A549 (cell line): ENCODE results near the gene CCDC50. TPM values are rescaled to one million over a fixed set of nuclear protein-coding genes. Genes with fewer than 3 reads are reported as not detected.

Source experiments
- ATAC-seq, 2 experiments: fragments of 200-7000 bp in 1 of 2; fragments of >200 bp in 1 of 2; cut with Nextera tagmentation in 1 of 2; cut with Tn5 transposase in 1 of 2; 3 replicates each; pipeline versions ENCODE4 v1.8.0 to v1.9.1; 2018 to 2020; ENCODE audit warnings: mild to moderate bottlenecking in 1 of 2, moderate library complexity in 1 of 2
- CTCF ChIA-PET: fragments of 300-600 bp; sonication (Branson Sonifier 250); formaldehyde crosslinking; extraction: SDS; loops from one replicate; lab custom pipeline; 2021; ENCODE audit warnings: antibody characterized with exemption, inconsistent platforms; lab: Yijun Ruan, JAX
- POLR2A ChIA-PET: fragments of 350-600 bp; formaldehyde crosslinking; extraction: SDS; loops from one replicate; lab custom pipeline; 2021; ENCODE audit warnings: antibody characterized with exemption, inconsistent platforms; lab: Yijun Ruan, JAX
- DNase-seq, 2 experiments: peaks; one replicate each; pipeline versions ENCODE4 v3.0.0 to v3.0.0-alpha.2; 2011 to 2016; ENCODE audit warnings: low read depth in 1 of 2, low spot score in 1 of 2
- FAIRE-seq: peaks from 2 replicates; lab custom pipeline; 2011; peaks lifted over from hg19 to GRCh38; lab: Jason Lieb, UNC
- H3K27ac ChIP-seq, 2 experiments: fragments of >200 bp; sonication (Bioruptor Twin); formaldehyde crosslinking; 3 replicates each; pipeline ENCODE4 v1.5.1; 2016 to 2017
- H3K4me1 ChIP-seq: fragments of >200 bp; sonication (Bioruptor Twin); formaldehyde crosslinking; 3 replicates; pipeline ENCODE4 v1.6.1; 2016
- H3K4me2 ChIP-seq: fragments of >200 bp; sonication (Bioruptor Twin); formaldehyde crosslinking; 3 replicates; pipeline ENCODE4 v1.6.1; 2016
- H3K4me3 ChIP-seq: fragments of >200 bp; sonication (Bioruptor Twin); formaldehyde crosslinking; 3 replicates; pipeline ENCODE4 v1.5.1; 2016
- H3K9me3 ChIP-seq: fragments of >200 bp; sonication (Bioruptor Twin); formaldehyde crosslinking; 3 replicates; pipeline ENCODE4 v1.6.1; 2016
- BHLHE40 ChIP-seq: IDR thresholded peaks from 2 replicates; pipeline ENCODE4 v1.6.1; 2012; ENCODE audit warnings: low read depth, low read length, inconsistent platforms
- CBX2 ChIP-seq: fragments of 200-600 bp; sonication (generic); IDR thresholded peaks from 2 replicates; pipeline ENCODE4 v1.6.1; 2016; ENCODE audit warnings: low read depth, mild to moderate bottlenecking, borderline replicate concordance
- CEBPB ChIP-seq, 2 experiments: fragments of >200 bp in 1 of 2; sonication (Bioruptor Twin) in 1 of 2; formaldehyde crosslinking in 1 of 2; IDR thresholded peaks; 2 replicates each; pipeline ENCODE4 v1.6.1; 2012 to 2016
- CHD4 ChIP-seq: fragments of 200-600 bp; sonication (generic); IDR thresholded peaks from 2 replicates; pipeline ENCODE4 v1.6.1; 2016; ENCODE audit warnings: antibody characterized with exemption, mild to moderate bottlenecking, borderline replicate concordance
- FOSB ChIP-seq: fragments of 250-450 bp; sonication (Bioruptor Pico); IDR thresholded peaks from 2 replicates; pipeline ENCODE4 v1.5.0; 2020; ENCODE audit warnings: mild to moderate bottlenecking, moderate library complexity
- HOXB13 ChIP-seq: fragments of 250-450 bp; sonication (Bioruptor Pico); IDR thresholded peaks from 2 replicates; pipeline ENCODE4 v1.5.0; 2020; ENCODE audit warnings: low read depth, mild to moderate bottlenecking, moderate library complexity
- JUN ChIP-seq, 2 experiments: fragments of >200 bp; sonication (Bioruptor Twin); formaldehyde crosslinking; IDR thresholded peaks; 2 replicates in 1 of 2; 3 replicates in 1 of 2; pipeline ENCODE4 v1.6.1; 2016 to 2017
- JUNB ChIP-seq: fragments of >200 bp; sonication (Bioruptor Twin); formaldehyde crosslinking; IDR thresholded peaks from 2 replicates; pipeline ENCODE4 v1.6.1; 2016
- KDM1A ChIP-seq: fragments of 200-600 bp; sonication (generic); IDR thresholded peaks from 2 replicates; pipeline ENCODE4 v1.6.1; 2016; ENCODE audit warnings: low read depth, mild to moderate bottlenecking
- KDM5A ChIP-seq: fragments of 200-600 bp; sonication (generic); IDR thresholded peaks from 2 replicates; pipeline ENCODE4 v1.6.1; 2016; ENCODE audit warnings: antibody characterized with exemption, mild to moderate bottlenecking
- MAFK ChIP-seq: fragments of 450-650 bp; IDR thresholded peaks from 2 replicates; pipeline ENCODE4 v1.6.1; 2014; ENCODE audit not compliant: partially characterized antibody
- RAD21 ChIP-seq, 2 experiments: fragments of >200 bp in 1 of 2; sonication (Bioruptor Twin) in 1 of 2; formaldehyde crosslinking in 1 of 2; IDR thresholded peaks in 1 of 2; conservative IDR thresholded peaks in 1 of 2; 2 replicates in 1 of 2; 3 replicates in 1 of 2; pipeline ENCODE4 v1.6.1; 2012 to 2018; ENCODE audit warnings: inconsistent platforms in 1 of 2
- RARB ChIP-seq: fragments of 250-450 bp; sonication (Bioruptor Pico); IDR thresholded peaks from 2 replicates; pipeline ENCODE4 v1.8.0; 2021; ENCODE audit warnings: mild to moderate bottlenecking, moderate library complexity
- TP53 ChIP-seq: fragments of 250-450 bp; sonication (Bioruptor Pico); IDR thresholded peaks from 2 replicates; pipeline ENCODE4 v1.5.0; 2021; ENCODE audit warnings: mild to moderate bottlenecking, moderate library complexity
- WGBS: methylation state at CpG from one replicate; pipeline ENCODE4 v1.1.6; 2017; ENCODE audit errors: missing lambda C conversion rate; 5-methylcytosine and 5-hydroxymethylcytosine counted together
- polyA plus RNA-seq, 4 experiments: library from polyadenylated mRNA; depleted of rRNA in 3 of 4; stranded (reverse); fragments of >200 nt; fragmentation: RNase III in 1 of 4; extraction: RNeasy Plus Mini Kit Qiagen cat#74134 plus additional on column Dnase treatment in 1 of 4; gene quantifications; 2 replicates in 3 of 4; 3 replicates in 1 of 4; pipeline ENCODE4 v1.2.3, GENCODE V29; 2011 to 2017
- TF ChIP-seq, protein P1 (sequence below): IDR thresholded peaks from 2 replicates; pipeline ENCODE4 v1.6.1; 2012; ENCODE audit warnings: low read depth, borderline replicate concordance
- TF ChIP-seq, protein P2 (sequence below): fragments of >200 bp; sonication (Bioruptor Twin); formaldehyde crosslinking; IDR thresholded peaks from 3 replicates; pipeline ENCODE4 v1.5.1; 2016
- TF ChIP-seq, protein P3 (sequence below): fragments of >200 bp; sonication (Bioruptor Twin); formaldehyde crosslinking; IDR thresholded peaks from 3 replicates; pipeline ENCODE4 v1.6.1; 2016
- TF ChIP-seq, protein P4 (sequence below): fragments of 250-450 bp; sonication (Bioruptor Pico); IDR thresholded peaks from 2 replicates; pipeline ENCODE4 v1.5.0; 2021; ENCODE audit warnings: mild to moderate bottlenecking, moderate library complexity, borderline replicate concordance
- TF ChIP-seq, protein P5 (sequence below): fragments of 450-650 bp; IDR thresholded peaks from 2 replicates; pipeline ENCODE4 v1.6.1; 2014; ENCODE audit warnings: antibody characterized with exemption

Gene CCDC50
- polyA plus RNA-seq, 2 of the 4 experiments (the other 2 are of a cell fraction) = 20.1 to 43.8 TPM

DNA sequence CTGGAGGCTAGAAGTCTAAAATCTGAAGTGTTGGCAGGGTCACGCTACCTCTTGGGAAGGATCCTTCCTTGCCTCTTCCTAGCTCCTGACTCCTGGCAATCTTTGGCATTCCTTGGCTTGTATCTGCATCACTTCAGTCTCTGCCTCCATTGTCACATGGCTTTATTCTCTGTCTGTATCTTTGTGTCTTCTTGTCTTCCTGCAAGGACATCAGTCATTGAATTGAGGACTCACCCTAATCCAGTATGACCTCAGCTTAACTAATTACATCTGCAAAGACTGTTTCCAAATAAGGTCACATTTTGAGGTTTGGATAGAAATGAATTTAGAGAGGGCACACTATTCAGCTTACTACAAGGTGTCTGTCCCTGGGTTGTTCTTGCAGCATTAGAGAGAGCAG, 32.3 kb downstream of the CCDC50 start:
- ChIA-PET CTCF (no interaction called here), POLR2A (no interaction called here)
- Histone ChIP-seq H3K9me3 (no peaks in the 10 kb centered on the region), H3K4me1 (peaks cover 9% of the 10 kb centered on the region), H3K27ac (no peak overlapping the region), H3K4me3 (no peak overlapping the region), H3K4me2 (no peak overlapping the region)
- no peak for FAIRE-seq
- DNase-seq = no peak
- TF ChIP-seq, protein P1, sequence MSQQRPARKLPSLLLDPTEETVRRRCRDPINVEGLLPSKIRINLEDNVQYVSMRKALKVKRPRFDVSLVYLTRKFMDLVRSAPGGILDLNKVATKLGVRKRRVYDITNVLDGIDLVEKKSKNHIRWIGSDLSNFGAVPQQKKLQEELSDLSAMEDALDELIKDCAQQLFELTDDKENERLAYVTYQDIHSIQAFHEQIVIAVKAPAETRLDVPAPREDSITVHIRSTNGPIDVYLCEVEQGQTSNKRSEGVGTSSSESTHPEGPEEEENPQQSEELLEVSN = no peak
- TF ChIP-seq RAD21 (conservative IDR thresholded peaks at IDR 0.05 in 1 of 2, IDR thresholded peaks at IDR 0.05 in 1 of 2) = no peak
- TF ChIP-seq BHLHE40 = no peak
- no peak for TF ChIP-seq KDM5A
- no peak for TF ChIP-seq CEBPB (IDR thresholded peaks at IDR 0.05)
- TF ChIP-seq KDM1A = no peak
- TF ChIP-seq, protein P2, sequence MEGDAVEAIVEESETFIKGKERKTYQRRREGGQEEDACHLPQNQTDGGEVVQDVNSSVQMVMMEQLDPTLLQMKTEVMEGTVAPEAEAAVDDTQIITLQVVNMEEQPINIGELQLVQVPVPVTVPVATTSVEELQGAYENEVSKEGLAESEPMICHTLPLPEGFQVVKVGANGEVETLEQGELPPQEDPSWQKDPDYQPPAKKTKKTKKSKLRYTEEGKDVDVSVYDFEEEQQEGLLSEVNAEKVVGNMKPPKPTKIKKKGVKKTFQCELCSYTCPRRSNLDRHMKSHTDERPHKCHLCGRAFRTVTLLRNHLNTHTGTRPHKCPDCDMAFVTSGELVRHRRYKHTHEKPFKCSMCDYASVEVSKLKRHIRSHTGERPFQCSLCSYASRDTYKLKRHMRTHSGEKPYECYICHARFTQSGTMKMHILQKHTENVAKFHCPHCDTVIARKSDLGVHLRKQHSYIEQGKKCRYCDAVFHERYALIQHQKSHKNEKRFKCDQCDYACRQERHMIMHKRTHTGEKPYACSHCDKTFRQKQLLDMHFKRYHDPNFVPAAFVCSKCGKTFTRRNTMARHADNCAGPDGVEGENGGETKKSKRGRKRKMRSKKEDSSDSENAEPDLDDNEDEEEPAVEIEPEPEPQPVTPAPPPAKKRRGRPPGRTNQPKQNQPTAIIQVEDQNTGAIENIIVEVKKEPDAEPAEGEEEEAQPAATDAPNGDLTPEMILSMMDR = no peak
- no peak for TF ChIP-seq CBX2
- TF ChIP-seq, protein P3, sequence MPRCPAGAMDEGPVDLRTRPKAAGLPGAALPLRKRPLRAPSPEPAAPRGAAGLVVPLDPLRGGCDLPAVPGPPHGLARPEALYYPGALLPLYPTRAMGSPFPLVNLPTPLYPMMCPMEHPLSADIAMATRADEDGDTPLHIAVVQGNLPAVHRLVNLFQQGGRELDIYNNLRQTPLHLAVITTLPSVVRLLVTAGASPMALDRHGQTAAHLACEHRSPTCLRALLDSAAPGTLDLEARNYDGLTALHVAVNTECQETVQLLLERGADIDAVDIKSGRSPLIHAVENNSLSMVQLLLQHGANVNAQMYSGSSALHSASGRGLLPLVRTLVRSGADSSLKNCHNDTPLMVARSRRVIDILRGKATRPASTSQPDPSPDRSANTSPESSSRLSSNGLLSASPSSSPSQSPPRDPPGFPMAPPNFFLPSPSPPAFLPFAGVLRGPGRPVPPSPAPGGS = no peak
- TF ChIP-seq MAFK = no peak
- TF ChIP-seq, protein P4, sequence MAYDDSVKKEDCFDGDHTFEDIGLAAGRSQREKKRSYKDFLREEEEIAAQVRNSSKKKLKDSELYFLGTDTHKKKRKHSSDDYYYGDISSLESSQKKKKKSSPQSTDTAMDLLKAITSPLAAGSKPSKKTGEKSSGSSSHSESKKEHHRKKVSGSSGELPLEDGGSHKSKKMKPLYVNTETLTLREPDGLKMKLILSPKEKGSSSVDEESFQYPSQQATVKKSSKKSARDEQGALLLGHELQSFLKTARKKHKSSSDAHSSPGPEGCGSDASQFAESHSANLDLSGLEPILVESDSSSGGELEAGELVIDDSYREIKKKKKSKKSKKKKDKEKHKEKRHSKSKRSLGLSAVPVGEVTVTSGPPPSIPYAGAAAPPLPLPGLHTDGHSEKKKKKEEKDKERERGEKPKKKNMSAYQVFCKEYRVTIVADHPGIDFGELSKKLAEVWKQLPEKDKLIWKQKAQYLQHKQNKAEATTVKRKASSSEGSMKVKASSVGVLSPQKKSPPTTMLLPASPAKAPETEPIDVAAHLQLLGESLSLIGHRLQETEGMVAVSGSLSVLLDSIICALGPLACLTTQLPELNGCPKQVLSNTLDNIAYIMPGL (CRISPR knock-in tag) = no peak
- no peak for TF ChIP-seq FOSB (CRISPR knock-in tag)
- no peak for TF ChIP-seq JUNB
- TF ChIP-seq CHD4 = no peak
- ATAC-seq = no peak
- 88% methylated on average over 1 of the region's 1 CpG for WGBS

DNA sequence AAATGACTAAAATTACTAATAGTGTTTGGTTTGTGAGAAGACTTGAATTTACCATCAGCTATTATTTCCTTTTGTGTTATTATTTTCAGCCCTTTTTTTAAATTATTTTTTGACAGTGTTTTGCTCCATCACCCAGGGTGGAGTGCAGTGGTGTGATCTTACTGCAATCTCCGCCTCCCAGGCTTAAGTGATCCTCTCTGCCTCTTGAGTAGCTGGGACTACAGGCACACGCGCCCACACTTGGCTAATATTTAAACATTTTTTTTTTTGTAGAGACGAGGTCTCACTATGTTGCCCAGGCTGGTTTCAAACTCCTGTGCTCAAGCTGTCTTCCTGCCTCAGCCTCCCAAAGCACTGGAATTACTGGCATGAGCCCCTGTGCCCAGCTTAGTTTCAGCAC, 32.8 kb downstream of the CCDC50 start:
- Histone ChIP-seq H3K4me3 (no peak overlapping the region), H3K4me1 (peaks cover 3% of the 10 kb centered on the region; the same call in 2 of the 3 replicates)
- ATAC-seq = no peak
- no peak for DNase-seq
- TF ChIP-seq, protein P1 = no peak
- TF ChIP-seq HOXB13 (CRISPR knock-in tag) (no peak), JUN (IDR thresholded peaks at IDR 0.05) (no peak), TP53 (CRISPR knock-in tag) (no peak), CBX2 (no peak), JUNB (no peak), CHD4 (no peak), BHLHE40 (no peak), RARB (no peak)
- TF ChIP-seq, protein P5, sequence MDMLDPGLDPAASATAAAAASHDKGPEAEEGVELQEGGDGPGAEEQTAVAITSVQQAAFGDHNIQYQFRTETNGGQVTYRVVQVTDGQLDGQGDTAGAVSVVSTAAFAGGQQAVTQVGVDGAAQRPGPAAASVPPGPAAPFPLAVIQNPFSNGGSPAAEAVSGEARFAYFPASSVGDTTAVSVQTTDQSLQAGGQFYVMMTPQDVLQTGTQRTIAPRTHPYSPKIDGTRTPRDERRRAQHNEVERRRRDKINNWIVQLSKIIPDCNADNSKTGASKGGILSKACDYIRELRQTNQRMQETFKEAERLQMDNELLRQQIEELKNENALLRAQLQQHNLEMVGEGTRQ = no peak
- TF ChIP-seq, all 56 proteins: peak for 0
- H3K4me2 ChIP-seq = no peak overlapping the region
- ChIA-PET CTCF (no interaction called here), POLR2A (no interaction called here)
- no peak overlapping the region for H3K27ac ChIP-seq
- H3K9me3 ChIP-seq = no peaks in the 10 kb centered on the region
- FAIRE-seq = no peak
- 87% methylated on average over 4 of the region's 4 CpGs for WGBS
